Fibroblast of lung (primary cell): Measurements from ENCODE around the gene LRRTM3.

Experiments
- CTCF ChIP-seq, 2 donors: IDR thresholded peaks in 1 of 2; conservative IDR thresholded peaks in 1 of 2; 1 replicate in 1 of 2; 2 replicates in 1 of 2; pipeline ENCODE4 v1.5.1; 2011 to 2012; ENCODE audit warnings: low read length in 2 of 2, control low read depth in 1 of 2, inconsistent platforms in 1 of 2, low read depth in 1 of 2, mild to moderate bottlenecking in 1 of 2
- EZH2 ChIP-seq: IDR thresholded peaks from 2 replicates; pipeline ENCODE4 v1.5.1; 2012; ENCODE audit warnings: low read length, control low read depth, mild to moderate bottlenecking; ENCODE audit errors: missing control alignments

GRCh38 chr10:67072654-67073053 is 146.8 kb downstream of the LRRTM3 start:
- TF ChIP-seq EZH2 (no peak), CTCF (conservative IDR thresholded peaks at IDR 0.05 in 1 of 2, IDR thresholded peaks at IDR 0.05 in 1 of 2; ENCODE audit: low read depth in 1 of 2, low read length in 2 of 2) (no peak)
